Stimulated activated naive CD4-positive, alpha-beta T cell treated with Interleukin-2 at 50 U/mL for 16 hours (primary cell): ENCODE data around the gene CNTD1.

Source experiments
- DNase-seq: peaks from one replicate; lab custom pipeline; 2025; lab: John Stamatoyannopoulos, UW

CNTD1 gene

GRCh38 chr17:42779936-42780850 is 18.5 kb upstream of the CNTD1 start, which contains the start of gene WNK4:
WNK4 (plus strand) TSS chr17:42780610; CDS start chr17:42780699, 89 bp downstream.
- no peak for DNase-seq

GRCh38 chr17:42780851-42781638 is 17.6 kb upstream of the CNTD1 start:
- DNase-seq: no peak

GRCh38 chr17:42781639-42782165 is 17.0 kb upstream of the CNTD1 start:
- no peak for DNase-seq

- DNase-seq: no peak
Observed at GRCh38 chr17:42782166-42783061, 16.2 kb upstream of the CNTD1 start.

GRCh38 chr17:42783062-42783790 is 15.4 kb upstream of the CNTD1 start:
- no peak for DNase-seq

- DNase-seq: no peak
Observed at GRCh38 chr17:42783791-42784138, 14.9 kb upstream of the CNTD1 start.

- DNase-seq: no peak
Observed at GRCh38 chr17:42784409-42784808, 14.3 kb upstream of the CNTD1 start.

- DNase-seq: no peak
Observed at GRCh38 chr17:42784811-42785592, 13.7 kb upstream of the CNTD1 start.

GRCh38 chr17:42787266-42787665 is 11.4 kb upstream of the CNTD1 start:
- DNase-seq: no peak

- DNase-seq: no peak
Observed at GRCh38 chr17:42791948-42792347, 6.7 kb upstream of the CNTD1 start.

- DNase-seq: no peak
Observed at GRCh38 chr17:42792545-42792944, 6.1 kb upstream of the CNTD1 start.

GRCh38 chr17:42795061-42795460 is 3.6 kb upstream of the CNTD1 start:
- no peak for DNase-seq

GRCh38 chr17:42795465-42795864 is 3.2 kb upstream of the CNTD1 start:
- DNase-seq: no peak

GRCh38 chr17:42796066-42796758 is 2.4 kb upstream of the CNTD1 start:
- DNase-seq: no peak

- no peak for DNase-seq
Observed at GRCh38 chr17:42797067-42798007, 1.3 kb upstream of the CNTD1 start.

- no peak for DNase-seq
Observed at GRCh38 chr17:42798011-42798382, 664 bp upstream of the CNTD1 start.

GRCh38 chr17:42803074-42803883 is 4.6 kb downstream of the CNTD1 start:
- DNase-seq: no peak

GRCh38 chr17:42804918-42805367 is 6.3 kb downstream of the CNTD1 start:
- no peak for DNase-seq
